Liver (tissue), 3 donors: ENCODE measurements around the gene SERBP1.

Source experiments
- GABPA ChIP-seq, 2 donors: IDR thresholded peaks in 1 of 2; conservative IDR thresholded peaks in 1 of 2; 2 replicates each; pipeline ENCODE4 v1.6.1; 2016; ENCODE audit warnings: antibody characterized with exemption in 2 of 2, mild to moderate bottlenecking in 1 of 2, moderate library complexity in 1 of 2
- HNF4G ChIP-seq: IDR thresholded peaks from 2 replicates; pipeline ENCODE4 v1.6.1; 2016; ENCODE audit warnings: antibody characterized with exemption
- JUND ChIP-seq, 2 donors: IDR thresholded peaks; 2 replicates each; pipeline ENCODE4 v1.6.1; 2016; ENCODE audit warnings: antibody characterized with exemption in 2 of 2
- MAX ChIP-seq: IDR thresholded peaks from 2 replicates; pipeline ENCODE4 v1.6.1; 2016; ENCODE audit warnings: antibody characterized with exemption
- RAD21 ChIP-seq, 2 donors: IDR thresholded peaks; 2 replicates each; pipeline ENCODE4 v1.6.1; 2016; ENCODE audit warnings: antibody characterized with exemption in 2 of 2, mild to moderate bottlenecking in 2 of 2
- SP1 ChIP-seq: IDR thresholded peaks from 2 replicates; pipeline ENCODE4 v1.6.1; 2018; ENCODE audit warnings: antibody characterized with exemption, mild to moderate bottlenecking
- TAF1 ChIP-seq: conservative IDR thresholded peaks from 2 replicates; pipeline ENCODE4 v1.6.1; 2016; ENCODE audit warnings: antibody characterized with exemption, mild to moderate bottlenecking
- YY1 ChIP-seq: IDR thresholded peaks from 2 replicates; pipeline ENCODE4 v1.6.1; 2016; ENCODE audit warnings: antibody characterized with exemption, mild to moderate bottlenecking
- ZBTB33 ChIP-seq: IDR thresholded peaks from 2 replicates; pipeline ENCODE4 v1.6.1; 2016; ENCODE audit warnings: antibody characterized with exemption
- TF ChIP-seq, protein P1 (sequence below): IDR thresholded peaks from 2 replicates; pipeline ENCODE4 v1.6.1; 2016; ENCODE audit warnings: antibody characterized with exemption
- TF ChIP-seq, protein P2 (sequence below): fragments of 150-350 bp; IDR thresholded peaks from 2 replicates; pipeline ENCODE4 v1.5.1; 2017; ENCODE audit warnings: improper control_type of control experiment, low read depth, low read length; ENCODE audit not compliant: missing input control
- TF ChIP-seq, protein P3 (sequence below): IDR thresholded peaks from 2 replicates; pipeline ENCODE4 v1.6.1; 2016; ENCODE audit warnings: antibody characterized with exemption, mild to moderate bottlenecking
- donor health status: healthy.
- donor health status: healthy.

GRCh38 chr1:67476906-67477305 lies 46.7 kb upstream of the SERBP1 start:
- TF ChIP-seq, protein P1, sequence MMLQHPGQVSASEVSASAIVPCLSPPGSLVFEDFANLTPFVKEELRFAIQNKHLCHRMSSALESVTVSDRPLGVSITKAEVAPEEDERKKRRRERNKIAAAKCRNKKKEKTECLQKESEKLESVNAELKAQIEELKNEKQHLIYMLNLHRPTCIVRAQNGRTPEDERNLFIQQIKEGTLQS: no peak
- TF ChIP-seq, protein P2, sequence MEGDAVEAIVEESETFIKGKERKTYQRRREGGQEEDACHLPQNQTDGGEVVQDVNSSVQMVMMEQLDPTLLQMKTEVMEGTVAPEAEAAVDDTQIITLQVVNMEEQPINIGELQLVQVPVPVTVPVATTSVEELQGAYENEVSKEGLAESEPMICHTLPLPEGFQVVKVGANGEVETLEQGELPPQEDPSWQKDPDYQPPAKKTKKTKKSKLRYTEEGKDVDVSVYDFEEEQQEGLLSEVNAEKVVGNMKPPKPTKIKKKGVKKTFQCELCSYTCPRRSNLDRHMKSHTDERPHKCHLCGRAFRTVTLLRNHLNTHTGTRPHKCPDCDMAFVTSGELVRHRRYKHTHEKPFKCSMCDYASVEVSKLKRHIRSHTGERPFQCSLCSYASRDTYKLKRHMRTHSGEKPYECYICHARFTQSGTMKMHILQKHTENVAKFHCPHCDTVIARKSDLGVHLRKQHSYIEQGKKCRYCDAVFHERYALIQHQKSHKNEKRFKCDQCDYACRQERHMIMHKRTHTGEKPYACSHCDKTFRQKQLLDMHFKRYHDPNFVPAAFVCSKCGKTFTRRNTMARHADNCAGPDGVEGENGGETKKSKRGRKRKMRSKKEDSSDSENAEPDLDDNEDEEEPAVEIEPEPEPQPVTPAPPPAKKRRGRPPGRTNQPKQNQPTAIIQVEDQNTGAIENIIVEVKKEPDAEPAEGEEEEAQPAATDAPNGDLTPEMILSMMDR: no peak
- no peak for TF ChIP-seq MAX
- TF ChIP-seq GABPA (IDR thresholded peaks at IDR 0.05 in 1 of 2, conservative IDR thresholded peaks at IDR 0.05 in 1 of 2): no peak
- TF ChIP-seq JUND (IDR thresholded peaks at IDR 0.05): no peak
- TF ChIP-seq, protein P3, sequence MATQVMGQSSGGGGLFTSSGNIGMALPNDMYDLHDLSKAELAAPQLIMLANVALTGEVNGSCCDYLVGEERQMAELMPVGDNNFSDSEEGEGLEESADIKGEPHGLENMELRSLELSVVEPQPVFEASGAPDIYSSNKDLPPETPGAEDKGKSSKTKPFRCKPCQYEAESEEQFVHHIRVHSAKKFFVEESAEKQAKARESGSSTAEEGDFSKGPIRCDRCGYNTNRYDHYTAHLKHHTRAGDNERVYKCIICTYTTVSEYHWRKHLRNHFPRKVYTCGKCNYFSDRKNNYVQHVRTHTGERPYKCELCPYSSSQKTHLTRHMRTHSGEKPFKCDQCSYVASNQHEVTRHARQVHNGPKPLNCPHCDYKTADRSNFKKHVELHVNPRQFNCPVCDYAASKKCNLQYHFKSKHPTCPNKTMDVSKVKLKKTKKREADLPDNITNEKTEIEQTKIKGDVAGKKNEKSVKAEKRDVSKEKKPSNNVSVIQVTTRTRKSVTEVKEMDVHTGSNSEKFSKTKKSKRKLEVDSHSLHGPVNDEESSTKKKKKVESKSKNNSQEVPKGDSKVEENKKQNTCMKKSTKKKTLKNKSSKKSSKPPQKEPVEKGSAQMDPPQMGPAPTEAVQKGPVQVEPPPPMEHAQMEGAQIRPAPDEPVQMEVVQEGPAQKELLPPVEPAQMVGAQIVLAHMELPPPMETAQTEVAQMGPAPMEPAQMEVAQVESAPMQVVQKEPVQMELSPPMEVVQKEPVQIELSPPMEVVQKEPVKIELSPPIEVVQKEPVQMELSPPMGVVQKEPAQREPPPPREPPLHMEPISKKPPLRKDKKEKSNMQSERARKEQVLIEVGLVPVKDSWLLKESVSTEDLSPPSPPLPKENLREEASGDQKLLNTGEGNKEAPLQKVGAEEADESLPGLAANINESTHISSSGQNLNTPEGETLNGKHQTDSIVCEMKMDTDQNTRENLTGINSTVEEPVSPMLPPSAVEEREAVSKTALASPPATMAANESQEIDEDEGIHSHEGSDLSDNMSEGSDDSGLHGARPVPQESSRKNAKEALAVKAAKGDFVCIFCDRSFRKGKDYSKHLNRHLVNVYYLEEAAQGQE: no peak
- no peak for TF ChIP-seq TAF1
- no peak for TF ChIP-seq ZBTB33
- TF ChIP-seq SP1: no peak
- TF ChIP-seq HNF4G: no peak
- no peak for TF ChIP-seq YY1
- TF ChIP-seq RAD21 (IDR thresholded peaks at IDR 0.05): no peak
